Fibroblast of lung (primary cell): Measurements from ENCODE around the gene SSBP3. TPM values are rescaled to one million over a fixed set of nuclear protein-coding genes. Genes with fewer than 3 reads are reported as not detected.

Source experiments
- DNase-seq, 2 donors: peaks; one replicate each; pipeline versions ENCODE4 v3.0.0 to v3.0.0-alpha.2; 2010; ENCODE audit warnings: low read depth in 2 of 2
- H2AFZ ChIP-seq: 2 replicates; pipeline ENCODE4 v1.5.1; 2012; ENCODE audit warnings: low read length, control low read depth, inconsistent platforms
- H3K27ac ChIP-seq: 2 replicates; pipeline ENCODE4 v1.5.1; 2011; ENCODE audit warnings: low read length, control low read depth; ENCODE audit not compliant: insufficient read depth
- H3K27me3 ChIP-seq: 2 replicates; pipeline ENCODE4 v1.5.1; 2011; ENCODE audit warnings: mild to moderate bottlenecking, low read length; ENCODE audit not compliant: control insufficient read depth, insufficient read depth
- H3K36me3 ChIP-seq: 2 replicates; pipeline ENCODE4 v1.5.1; 2011; ENCODE audit warnings: low read length; ENCODE audit not compliant: control insufficient read depth, insufficient read depth
- H3K4me1 ChIP-seq: 2 replicates; pipeline ENCODE4 v1.5.1; 2011; ENCODE audit warnings: low read length; ENCODE audit not compliant: control insufficient read depth, insufficient read depth; ENCODE audit errors: extremely low read depth
- H3K4me2 ChIP-seq: 2 replicates; pipeline ENCODE4 v1.5.1; 2011; ENCODE audit warnings: low read length, control low read depth; ENCODE audit not compliant: insufficient read depth; ENCODE audit errors: extremely low read depth
- H3K4me3 ChIP-seq, 4 experiments: fragments of 200-600 bp in 1 of 4; sonication (generic) in 1 of 4; replicated peaks in 1 of 4; 2 replicates each; pipeline ENCODE4 v1.5.1; 2011 to 2016; ENCODE audit warnings: low read length in 4 of 4, low read depth in 3 of 4, mild to moderate bottlenecking in 3 of 4, control low read depth in 2 of 4, inconsistent platforms in 1 of 4, mixed read lengths in 1 of 4; ENCODE audit not compliant: insufficient read depth in 1 of 4; ENCODE audit errors: control extremely low read depth in 1 of 4
- H3K79me2 ChIP-seq: 2 replicates; pipeline ENCODE4 v1.5.1; 2012; ENCODE audit warnings: mild to moderate bottlenecking, low read length, inconsistent platforms; ENCODE audit not compliant: control insufficient read depth, insufficient read depth
- H3K9ac ChIP-seq: 2 replicates; pipeline ENCODE4 v1.5.1; 2011; ENCODE audit warnings: mild to moderate bottlenecking, low read length, control low read depth; ENCODE audit not compliant: insufficient read depth
- H3K9me3 ChIP-seq: 2 replicates; pipeline ENCODE4 v1.5.1; 2012; ENCODE audit warnings: low read depth, low read length; ENCODE audit not compliant: control insufficient read depth, insufficient read depth
- H4K20me1 ChIP-seq: 2 replicates; pipeline ENCODE4 v1.5.1; 2011; ENCODE audit warnings: low read length; ENCODE audit not compliant: control insufficient read depth, insufficient read depth; ENCODE audit errors: extremely low read depth
- CTCF ChIP-seq, 2 donors: IDR thresholded peaks in 1 of 2; conservative IDR thresholded peaks in 1 of 2; 1 replicate in 1 of 2; 2 replicates in 1 of 2; pipeline ENCODE4 v1.5.1; 2011 to 2012; ENCODE audit warnings: low read length in 2 of 2, control low read depth in 1 of 2, inconsistent platforms in 1 of 2, low read depth in 1 of 2, mild to moderate bottlenecking in 1 of 2
- EZH2 ChIP-seq: IDR thresholded peaks from 2 replicates; pipeline ENCODE4 v1.5.1; 2012; ENCODE audit warnings: low read length, control low read depth, mild to moderate bottlenecking; ENCODE audit errors: missing control alignments
- polyA plus RNA-seq, 2 donors: library from polyadenylated mRNA; depleted of rRNA in 1 of 2; stranded (reverse) in 1 of 2; unstranded in 1 of 2; fragments of >200 nt; gene quantifications; 2 replicates each; pipeline ENCODE4 v1.2.1, GENCODE V29; 2011 to 2012; ENCODE audit warnings: missing spikeins in 1 of 2
- total RNA-seq: library from RNA; depleted of rRNA; stranded (reverse); fragments of >200 nt; gene quantifications from 2 replicates; pipeline ENCODE4 v1.2.1, GENCODE V29; 2014

Gene SSBP3
- total and polyA plus RNA-seq, 2 donors (not counting 1 experiment from before 2014, with no cell fraction given), result 9.4 to 26.4 TPM

DNA sequence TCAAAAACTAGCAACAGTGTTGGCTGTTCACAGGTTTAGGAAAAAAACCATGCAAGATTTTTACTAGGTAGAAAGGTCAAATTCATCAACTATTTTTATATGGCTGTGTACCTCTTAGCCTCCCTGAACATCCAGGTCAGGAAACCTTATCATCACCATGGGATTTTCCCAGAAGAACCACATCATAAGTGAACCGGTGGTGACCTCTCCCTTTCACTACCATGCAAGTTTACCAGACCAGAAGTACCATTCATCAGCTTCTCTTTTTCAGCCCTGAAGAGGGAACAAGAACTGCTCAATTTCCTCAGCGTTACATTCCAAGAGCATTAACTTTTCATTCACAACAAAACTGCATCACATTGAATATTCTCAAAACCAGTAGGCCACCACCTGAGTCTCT is 5.9 kb downstream of the SSBP3 start:
- DNase-seq, result no peak
- Histone ChIP-seq H4K20me1 (no peaks in the 10 kb centered on the region), H3K4me2 (no peak overlapping the region), H3K9ac (no peak overlapping the region), H2AFZ (no peak overlapping the region), H3K9me3 (no peaks in the 10 kb centered on the region), H3K4me1 (peaks cover 2% of the 10 kb centered on the region), H3K27me3 (no peaks in the 10 kb centered on the region), H3K79me2 (peaks cover 15% of the 10 kb centered on the region), H3K36me3 (peaks cover 6% of the 10 kb centered on the region), H3K27ac (no peak overlapping the region), H3K4me3 (no peak overlapping the region)
- no peak for TF ChIP-seq CTCF (conservative IDR thresholded peaks at IDR 0.05 in 1 of 2, IDR thresholded peaks at IDR 0.05 in 1 of 2; ENCODE audit: low read depth in 1 of 2, low read length in 2 of 2)
- TF ChIP-seq EZH2, result no peak

- Histone ChIP-seq H3K9me3 (no peaks in the 10 kb centered on the region), H2AFZ (no peak overlapping the region), H3K27ac (no peak overlapping the region), H3K27me3 (no peaks in the 10 kb centered on the region), H3K79me2 (peaks cover 9% of the 10 kb centered on the region), H3K4me2 (no peak overlapping the region), H3K9ac (no peak overlapping the region), H3K4me3 (no peak overlapping the region), H3K4me1 (peaks cover 2% of the 10 kb centered on the region), H4K20me1 (no peaks in the 10 kb centered on the region), H3K36me3 (peaks cover 6% of the 10 kb centered on the region)
- DNase-seq, result no peak
- TF ChIP-seq CTCF (conservative IDR thresholded peaks at IDR 0.05 in 1 of 2, IDR thresholded peaks at IDR 0.05 in 1 of 2; ENCODE audit: low read depth in 1 of 2, low read length in 2 of 2) (no peak), EZH2 (no peak)
Observed at GRCh38 chr1:54399765-54400164, 6.4 kb downstream of the SSBP3 start.

- Histone ChIP-seq H3K79me2 (peaks cover 8% of the 10 kb centered on the region), H3K9ac (no peak overlapping the region), H3K9me3 (no peaks in the 10 kb centered on the region), H3K27me3 (no peaks in the 10 kb centered on the region), H3K27ac (no peak overlapping the region), H2AFZ (no peak overlapping the region), H3K4me3 (no peak overlapping the region), H3K4me1 (peaks cover 2% of the 10 kb centered on the region), H4K20me1 (no peaks in the 10 kb centered on the region), H3K4me2 (no peak overlapping the region), H3K36me3 (peaks cover 6% of the 10 kb centered on the region)
- TF ChIP-seq EZH2 (no peak), CTCF (conservative IDR thresholded peaks at IDR 0.05 in 1 of 2, IDR thresholded peaks at IDR 0.05 in 1 of 2; ENCODE audit: low read depth in 1 of 2, low read length in 2 of 2) (no peak)
- DNase-seq, result no peak
Observed at GRCh38 chr1:54398963-54399528, 7.1 kb downstream of the SSBP3 start.
